Activated CD8-positive, alpha-beta memory T cell treated with anti-CD3 and anti-CD28 coated beads, Interleukin-2, amount 50 U/mL, for 24 hours (primary cell): ENCODE data around the gene MAEL.
A peak's percentile ranks its signal among the peaks of the same experiment; 100 is the strongest.

Source experiments
- DNase-seq: peaks from one replicate; pipeline ENCODE4 v3.0.0-alpha.2; 2020; ENCODE audit errors: extremely low read depth

Gene MAEL

GRCh38 chr1:167054946-167055630, 66.0 kb downstream of the MAEL start:
- no peak for DNase-seq

GRCh38 chr1:167056529-167057231, 67.6 kb downstream of the MAEL start:
- no peak for DNase-seq

- DNase-seq: no peak
Observed at GRCh38 chr1:167057241-167057688, 68.2 kb downstream of the MAEL start.

GRCh38 chr1:167059045-167059808, 70.1 kb downstream of the MAEL start:
- DNase-seq: peak; percentile 29

- DNase-seq: no peak
Observed at GRCh38 chr1:167059809-167060107, 70.7 kb downstream of the MAEL start.

- DNase-seq: no peak
Observed at GRCh38 chr1:167060141-167061072, 71.3 kb downstream of the MAEL start.

GRCh38 chr1:167061073-167061464, 72.0 kb downstream of the MAEL start:
- no peak for DNase-seq

- DNase-seq: no peak
Observed at GRCh38 chr1:167064621-167065020, 75.5 kb downstream of the MAEL start.

- DNase-seq: no peak
Observed at GRCh38 chr1:167065471-167065870, 76.4 kb downstream of the MAEL start.

- DNase-seq: peak; percentile 56
Observed at GRCh38 chr1:167066333-167067122, 77.4 kb downstream of the MAEL start.

GRCh38 chr1:167067904-167068303, 78.8 kb downstream of the MAEL start:
- DNase-seq: no peak

GRCh38 chr1:167068761-167069160, 79.7 kb downstream of the MAEL start:
- DNase-seq: no peak

- DNase-seq: no peak
Observed at GRCh38 chr1:167071286-167071685, 82.2 kb downstream of the MAEL start.
